LNCAP (cell line): Measurements from ENCODE around the gene TPSG1.

Experiments used
- CTCF ChIP-seq: fragments of 450-650 bp; IDR thresholded peaks from 2 replicates; pipeline ENCODE4 v1.5.1; 2017; ENCODE audit warnings: mild to moderate bottlenecking

TPSG1 gene

GRCh38 chr16:1182950-1183907 is 41.8 kb downstream of the TPSG1 start:
- TF ChIP-seq CTCF = no peak

- TF ChIP-seq CTCF = no peak
Observed at GRCh38 chr16:1182316-1182671, 42.8 kb downstream of the TPSG1 start.

GRCh38 chr16:1181404-1182315 is 43.4 kb downstream of the TPSG1 start:
- peak; percentile 33; the same call in 1 of the 2 replicates for TF ChIP-seq CTCF

- TF ChIP-seq CTCF = no peak
Observed at GRCh38 chr16:1180549-1181403, 44.3 kb downstream of the TPSG1 start.

- TF ChIP-seq CTCF = no peak
Observed at GRCh38 chr16:1178295-1178910, 46.7 kb downstream of the TPSG1 start.

- no peak for TF ChIP-seq CTCF
Observed at GRCh38 chr16:1177750-1178149, 47.3 kb downstream of the TPSG1 start.
